Mesodermal cell (in vitro differentiated cells): ENCODE measurements around the gene DNAJC1.

Source experiments
- H3K27ac ChIP-seq: 2 replicates; pipeline ENCODE4 v1.7.0; 2013; ENCODE audit warnings: mild to moderate bottlenecking, low read depth, low read length, moderate library complexity; ENCODE audit not compliant: severe bottlenecking
- H3K36me3 ChIP-seq: 2 replicates; pipeline ENCODE4 v1.7.1; 2013; ENCODE audit warnings: mild to moderate bottlenecking, low read length, moderate library complexity; ENCODE audit not compliant: control insufficient read depth, insufficient read depth
- H3K4me1 ChIP-seq: one replicate; pipeline ENCODE4 v1.7.1; 2013; ENCODE audit warnings: mild to moderate bottlenecking, low read length; ENCODE audit not compliant: insufficient read depth, control insufficient read depth, poor library complexity, severe bottlenecking
- H3K4me3 ChIP-seq: 2 replicates; pipeline ENCODE4 v1.7.0; 2013; ENCODE audit warnings: low read length, control low read depth, mild to moderate bottlenecking; ENCODE audit not compliant: insufficient read depth, poor library complexity, severe bottlenecking; ENCODE audit errors: extremely low read depth
- H3K9me3 ChIP-seq: 2 replicates; pipeline ENCODE4 v1.7.1; 2013; ENCODE audit warnings: mild to moderate bottlenecking, low read length, moderate library complexity; ENCODE audit not compliant: control insufficient read depth
- WGBS, 2 experiments: methylation state at CpG; one replicate each; pipeline ENCODE4 v1.1.5; 2013; ENCODE audit warnings: missing lambda C conversion rate in 2 of 2; ENCODE audit not compliant: insufficient coverage in 2 of 2; 5-methylcytosine and 5-hydroxymethylcytosine counted together

The DNAJC1 gene

GRCh38 chr10:21978191-21978862, 25.2 kb downstream of the DNAJC1 start:
- no CpG with 5 or more reads among the region's 1 CpG for WGBS, 2 experiments
- peak overlapping the region; percentile 33 for H3K27ac ChIP-seq

GRCh38 chr10:21976739-21977138, 26.8 kb downstream of the DNAJC1 start:
- no peaks in the 10 kb centered on the region for H3K9me3 ChIP-seq
- 24 to 25% methylated on average over 5 to 6 of the region's 7 CpGs for WGBS, 2 experiments
- H3K27ac ChIP-seq = peak overlapping the region; percentile 80
- H3K4me3 ChIP-seq = no peak overlapping the region
- H3K4me1 ChIP-seq = peaks cover 25% of the 10 kb centered on the region
- no peaks in the 10 kb centered on the region for H3K36me3 ChIP-seq

More at GRCh38 chr10:21978191-21978862, 25.2 kb downstream of the DNAJC1 start:
- H3K9me3 ChIP-seq = no peaks in the 10 kb centered on the region
- no peak overlapping the region for H3K4me3 ChIP-seq
- peaks cover 25% of the 10 kb centered on the region for H3K4me1 ChIP-seq
- no peaks in the 10 kb centered on the region for H3K36me3 ChIP-seq

- Histone ChIP-seq H3K27ac (peak overlapping the region; percentile 80), H3K9me3 (no peaks in the 10 kb centered on the region), H3K4me3 (no peak overlapping the region), H3K36me3 (no peaks in the 10 kb centered on the region), H3K4me1 (peaks cover 25% of the 10 kb centered on the region)
- WGBS, 2 experiments = no CpG with 5 or more reads among the region's 2 CpGs
Observed at GRCh38 chr10:21976280-21976679, 27.2 kb downstream of the DNAJC1 start.

DNA sequence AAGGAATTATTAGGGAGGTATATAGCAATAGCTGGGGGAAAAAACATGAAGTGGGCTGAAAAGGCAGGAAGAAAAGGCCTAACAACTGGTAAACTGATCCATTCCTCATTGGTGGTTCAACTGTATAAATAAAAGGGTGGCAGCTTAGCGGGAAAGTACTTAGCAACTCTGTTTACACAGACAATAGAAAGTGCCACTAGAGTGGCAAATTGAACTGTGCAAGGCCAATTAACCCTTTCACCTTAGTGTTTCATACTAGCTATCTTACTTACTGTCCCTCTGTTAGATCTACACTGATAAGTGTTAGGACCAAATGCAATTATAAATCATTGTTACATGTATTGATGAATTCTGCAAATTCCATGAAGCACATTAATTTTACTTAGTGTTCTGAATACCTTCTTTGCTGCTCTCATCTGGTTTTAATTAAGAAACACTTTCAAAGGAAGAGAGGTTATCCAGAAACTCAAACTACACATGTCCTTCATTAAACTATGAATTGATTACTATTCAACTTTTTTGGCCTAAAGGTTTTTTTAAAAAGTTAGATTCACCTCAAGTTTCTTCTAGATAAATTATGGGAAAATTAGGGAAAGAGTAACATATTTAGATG, 28.0 kb downstream of the DNAJC1 start:
- no peaks in the 10 kb centered on the region for H3K36me3 ChIP-seq
- H3K4me3 ChIP-seq = no peak overlapping the region
- 36 to 83% methylated on average over 1 of the region's 1 CpG for WGBS, 2 experiments
- no peaks in the 10 kb centered on the region for H3K9me3 ChIP-seq
- H3K4me1 ChIP-seq = peaks cover 25% of the 10 kb centered on the region
- H3K27ac ChIP-seq = no peak overlapping the region

DNA sequence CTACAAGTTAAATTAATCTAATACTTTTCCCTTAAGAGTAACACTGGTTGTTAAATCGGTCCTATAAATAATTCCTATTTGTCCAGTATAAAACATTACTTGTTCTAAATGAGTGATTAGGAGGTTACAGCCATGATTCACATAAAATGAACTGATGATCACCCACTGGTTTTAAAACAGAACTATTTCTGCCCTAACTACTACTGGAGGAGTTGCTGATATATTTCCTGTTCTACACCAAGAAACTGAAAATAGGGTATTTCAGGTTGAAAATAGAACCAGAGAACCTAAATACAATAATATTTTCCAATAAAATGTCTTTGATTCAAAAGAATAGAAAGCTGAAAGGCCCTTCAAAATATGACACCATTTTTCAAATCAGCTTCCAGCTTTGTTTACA, 30.9 kb downstream of the DNAJC1 start:
- H3K36me3 ChIP-seq = no peaks in the 10 kb centered on the region
- WGBS, 2 experiments = no CpG with 5 or more reads among the region's 1 CpG
- peaks cover 9% of the 10 kb centered on the region for H3K4me1 ChIP-seq
- H3K27ac ChIP-seq = no peak overlapping the region
- no peaks in the 10 kb centered on the region for H3K9me3 ChIP-seq
- no peak overlapping the region for H3K4me3 ChIP-seq

- Histone ChIP-seq H3K4me3 (no peak overlapping the region), H3K9me3 (peaks cover 12% of the 10 kb centered on the region), H3K4me1 (no peaks in the 10 kb centered on the region), H3K36me3 (no peaks in the 10 kb centered on the region), H3K27ac (no peak overlapping the region)
- 80 to 100% methylated on average over 1 of the region's 5 CpGs for WGBS, 2 experiments
Observed at GRCh38 chr10:21969326-21970287, 33.9 kb downstream of the DNAJC1 start.

DNA sequence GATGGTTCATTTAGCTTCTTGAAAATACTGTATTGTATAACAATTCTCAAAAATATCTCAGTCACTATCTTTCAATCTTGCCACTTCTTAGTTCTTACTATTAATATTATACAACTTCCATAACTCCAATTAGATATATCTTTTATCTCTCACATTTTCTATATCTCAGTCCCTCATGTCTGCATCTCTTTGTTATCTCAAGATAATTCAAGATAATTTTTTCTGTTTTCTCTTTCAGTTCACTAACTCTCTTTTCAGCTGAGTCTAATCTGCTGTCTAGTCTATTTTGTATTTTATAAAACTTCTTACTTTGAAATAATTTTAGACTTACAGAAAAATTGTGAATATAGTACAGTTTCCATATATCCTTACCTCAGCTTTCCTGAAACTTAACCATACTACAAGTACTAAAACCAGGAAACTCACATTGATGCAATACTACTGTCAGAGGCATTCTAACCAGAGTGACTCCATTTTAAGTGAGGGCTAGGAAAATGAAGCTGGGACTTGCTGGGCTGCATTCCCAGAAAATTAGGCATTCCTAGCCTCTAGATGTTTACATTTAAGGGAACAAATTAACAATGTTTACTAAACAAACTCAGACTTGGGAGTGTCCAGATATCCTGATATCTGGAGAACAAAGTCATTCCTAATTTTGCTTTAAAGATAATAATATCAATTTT, 38.4 kb downstream of the DNAJC1 start:
- Histone ChIP-seq H3K4me1 (peaks cover 3% of the 10 kb centered on the region), H3K4me3 (no peak overlapping the region), H3K27ac (no peak overlapping the region), H3K9me3 (peaks cover 16% of the 10 kb centered on the region), H3K36me3 (no peaks in the 10 kb centered on the region)

DNA sequence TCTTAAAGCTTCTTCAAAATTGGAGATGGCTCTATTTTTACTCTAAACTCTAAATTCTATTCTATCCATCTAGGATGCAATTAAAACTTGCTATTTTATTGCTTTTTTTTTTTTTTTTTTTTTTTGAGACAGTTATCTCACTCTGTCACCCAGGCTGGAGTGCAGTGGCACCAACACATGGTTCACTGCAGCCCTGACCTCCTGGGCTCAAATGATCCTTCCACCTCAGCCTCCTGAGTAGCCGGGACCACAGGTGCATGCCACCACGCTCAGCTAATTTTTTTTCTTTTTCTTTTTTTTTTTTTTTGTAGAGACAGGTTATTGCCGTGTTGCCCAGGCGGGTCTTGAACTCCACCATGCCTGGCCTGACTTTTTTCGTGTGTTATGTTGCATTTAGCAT, 41.2 kb downstream of the DNAJC1 start:
- Histone ChIP-seq H3K9me3 (peaks cover 15% of the 10 kb centered on the region), H3K4me1 (peaks cover 3% of the 10 kb centered on the region), H3K36me3 (no peaks in the 10 kb centered on the region), H3K4me3 (no peak overlapping the region), H3K27ac (no peak overlapping the region)
- no CpG with 5 or more reads among the region's 5 CpGs for WGBS, 2 experiments

- H3K4me1 ChIP-seq = peaks cover 3% of the 10 kb centered on the region
- H3K27ac ChIP-seq = no peak overlapping the region
- H3K36me3 ChIP-seq = no peaks in the 10 kb centered on the region
Observed at GRCh38 chr10:21961847-21962246, 41.7 kb downstream of the DNAJC1 start.

GRCh38 chr10:21959998-21960397, 43.5 kb downstream of the DNAJC1 start:
- 86 to 100% methylated on average over 1 of the region's 2 CpGs for WGBS, 2 experiments
- H3K4me3 ChIP-seq = no peak overlapping the region
- no peak overlapping the region for H3K27ac ChIP-seq
- peaks cover 3% of the 10 kb centered on the region for H3K4me1 ChIP-seq
- H3K9me3 ChIP-seq = peaks cover 7% of the 10 kb centered on the region
- no peaks in the 10 kb centered on the region for H3K36me3 ChIP-seq

More at GRCh38 chr10:21961847-21962246, 41.7 kb downstream of the DNAJC1 start:
- peaks cover 10% of the 10 kb centered on the region for H3K9me3 ChIP-seq
- no peak overlapping the region for H3K4me3 ChIP-seq
